IMR-90 (cell line): ENCODE results near the gene SLAMF7. TPM values are rescaled to one million over a fixed set of nuclear protein-coding genes. Genes with fewer than 3 reads are reported as not detected.

Experiments used
- ATAC-seq: fragments of 200-7000 bp; cut with Tn5 transposase; 2 replicates; pipeline ENCODE4 v1.9.1; 2020; ENCODE audit warnings: low read depth, mild to moderate bottlenecking, moderate library complexity
- BruUV-seq: library from RNA; stranded (reverse); fragments of 400-500 nt; replicated peaks from 2 replicates; lab custom pipeline; 2021; lab: Mats Ljungman, UMichigan
- CTCF ChIA-PET: fragments of 300-600 bp; formaldehyde crosslinking; extraction: SDS; loops from one replicate; lab custom pipeline; 2021; ENCODE audit warnings: antibody characterized with exemption; lab: Yijun Ruan, JAX
- POLR2A ChIA-PET: fragments of 300-600 bp; sonication (Branson Sonifier 250); formaldehyde crosslinking; loops from one replicate; lab custom pipeline; 2022; ENCODE audit warnings: antibody characterized with exemption; ENCODE audit not compliant: unreplicated experiment; lab: Charles Lee
- DNase-seq: peaks from one replicate; pipeline ENCODE4 v3.0.0; 2013
- H2AFZ ChIP-seq: replicated peaks from 2 replicates; pipeline ENCODE3; 2013; ENCODE audit warnings: low read length, mild to moderate bottlenecking; ENCODE audit not compliant: poor library complexity
- H2AK5ac ChIP-seq: 2 replicates; pipeline ENCODE4 v1.6.1; 2013; ENCODE audit warnings: low read depth, low read length, inconsistent platforms
- H2AK9ac ChIP-seq: replicated peaks from 2 replicates; pipeline ENCODE3; 2013; ENCODE audit warnings: mild to moderate bottlenecking, low read depth, low read length, moderate library complexity; ENCODE audit not compliant: poor library complexity
- H2BK120ac ChIP-seq: 2 replicates; pipeline ENCODE4 v1.6.1; 2013; ENCODE audit warnings: low read depth, low read length, inconsistent platforms
- H2BK15ac ChIP-seq: 3 replicates; pipeline ENCODE4 v1.6.1; 2013; ENCODE audit warnings: low read depth, low read length, inconsistent platforms
- H2BK20ac ChIP-seq: 2 replicates; pipeline ENCODE4 v1.6.1; 2013; ENCODE audit warnings: low read depth, mild to moderate bottlenecking, inconsistent platforms, low read length, moderate library complexity
- H2BK5ac ChIP-seq: 2 replicates; pipeline ENCODE4 v1.6.1; 2013; ENCODE audit warnings: mild to moderate bottlenecking, low read depth, low read length, inconsistent platforms; ENCODE audit not compliant: poor library complexity, severe bottlenecking
- H3K14ac ChIP-seq: replicated peaks from 2 replicates; pipeline ENCODE4 v1.6.1; 2013; ENCODE audit warnings: low read depth, low read length, inconsistent platforms
- H3K18ac ChIP-seq: 2 replicates; pipeline ENCODE4 v1.6.1; 2013; ENCODE audit warnings: low read depth, low read length, control low read depth
- H3K23ac ChIP-seq: 2 replicates; pipeline ENCODE4 v1.6.1; 2013; ENCODE audit warnings: low read depth, low read length, inconsistent platforms
- H3K27ac ChIP-seq: 2 replicates; pipeline ENCODE4 v1.5.1; 2013; ENCODE audit warnings: mild to moderate bottlenecking, control low read depth, low read length; ENCODE audit not compliant: insufficient read depth
- H3K27me3 ChIP-seq: 2 replicates; pipeline ENCODE4 v1.6.1; 2013; ENCODE audit warnings: low read length; ENCODE audit not compliant: control insufficient read depth, insufficient read depth
- H3K36me3 ChIP-seq: 2 replicates; pipeline ENCODE4 v1.6.1; 2013; ENCODE audit warnings: low read length, mixed read lengths; ENCODE audit not compliant: control insufficient read depth, insufficient read depth
- H3K4ac ChIP-seq: 2 replicates; pipeline ENCODE4 v1.6.1; 2013; ENCODE audit warnings: low read depth, low read length, inconsistent platforms
- H3K4me1 ChIP-seq: 2 replicates; pipeline ENCODE4 v1.6.1; 2013; ENCODE audit warnings: low read length, mixed read lengths; ENCODE audit not compliant: control insufficient read depth, insufficient read depth
- H3K4me2 ChIP-seq: 2 replicates; pipeline ENCODE4 v1.6.1; 2013; ENCODE audit warnings: low read depth, mild to moderate bottlenecking, control low read depth, low read length, moderate library complexity
- H3K4me3 ChIP-seq: 2 replicates; pipeline ENCODE4 v1.5.1; 2013; ENCODE audit warnings: low read depth, mild to moderate bottlenecking, control low read depth, low read length, moderate library complexity; ENCODE audit not compliant: insufficient read depth
- H3K56ac ChIP-seq: 2 replicates; pipeline ENCODE4 v1.6.1; 2013; ENCODE audit warnings: low read length, inconsistent platforms; ENCODE audit not compliant: insufficient read depth; ENCODE audit errors: extremely low read depth
- H3K79me1 ChIP-seq, 2 experiments: 2 replicates each; pipeline ENCODE4 v1.6.1; 2013; ENCODE audit warnings: low read length in 2 of 2, inconsistent platforms in 1 of 2, low read depth in 1 of 2
- H3K9ac ChIP-seq: 2 replicates; pipeline ENCODE4 v1.6.1; 2013; ENCODE audit warnings: low read depth, low read length, control low read depth
- H3K9me1 ChIP-seq: 2 replicates; pipeline ENCODE4 v1.6.1; 2013; ENCODE audit warnings: low read length, inconsistent platforms; ENCODE audit not compliant: insufficient read depth
- H3K9me3 ChIP-seq: 2 replicates; pipeline ENCODE4 v1.6.1; 2013; ENCODE audit warnings: low read length; ENCODE audit not compliant: control insufficient read depth, insufficient read depth
- H4K20me1 ChIP-seq: 2 replicates; pipeline ENCODE4 v1.6.1; 2013; ENCODE audit warnings: low read length, inconsistent platforms; ENCODE audit not compliant: insufficient read depth
- H4K5ac ChIP-seq: 2 replicates; pipeline ENCODE4 v1.6.1; 2013; ENCODE audit warnings: mild to moderate bottlenecking, low read depth, low read length, control low read depth
- H4K8ac ChIP-seq, 2 experiments: 2 replicates each; pipeline ENCODE4 v1.6.1; 2013; ENCODE audit warnings: low read depth in 2 of 2, low read length in 2 of 2, control low read depth in 1 of 2, inconsistent platforms in 1 of 2
- H4K91ac ChIP-seq: 2 replicates; pipeline ENCODE4 v1.6.1; 2013; ENCODE audit warnings: low read depth, low read length, inconsistent platforms; ENCODE audit not compliant: insufficient read depth
- BHLHE40 ChIP-seq: fragments of 150-350 bp; IDR thresholded peaks from 2 replicates; pipeline ENCODE4 v1.6.1; 2016; ENCODE audit warnings: mild to moderate bottlenecking, low read depth, low read length
- CEBPB ChIP-seq: IDR thresholded peaks from 2 replicates; pipeline ENCODE4 v1.6.1; 2012; ENCODE audit warnings: low read depth, low read length, improper control_type of control experiment
- CHD1 ChIP-seq: IDR thresholded peaks from 2 replicates; pipeline ENCODE4 v1.6.1; 2012; ENCODE audit warnings: low read depth, low read length, improper control_type of control experiment
- FOS ChIP-seq: fragments of 150-350 bp; IDR thresholded peaks from 2 replicates; pipeline ENCODE4 v1.6.1; 2016; ENCODE audit warnings: low read depth, low read length
- MAFK ChIP-seq: IDR thresholded peaks from 2 replicates; pipeline ENCODE4 v1.6.1; 2012; ENCODE audit warnings: low read depth, low read length, improper control_type of control experiment
- MAZ ChIP-seq: IDR thresholded peaks from 2 replicates; pipeline ENCODE4 v1.6.1; 2012; ENCODE audit warnings: low read depth, mild to moderate bottlenecking, low read length, improper control_type of control experiment, moderate library complexity, borderline replicate concordance
- MXI1 ChIP-seq: IDR thresholded peaks from 2 replicates; pipeline ENCODE4 v1.6.1; 2012; ENCODE audit warnings: low read depth, mild to moderate bottlenecking, low read length, moderate library complexity, borderline replicate concordance
- NFE2L2 ChIP-seq: fragments of 150-350 bp; IDR thresholded peaks from 2 replicates; pipeline ENCODE4 v1.6.1; 2016; ENCODE audit warnings: low read depth, mild to moderate bottlenecking, low read length
- POLR2A ChIP-seq: IDR thresholded peaks from 2 replicates; pipeline ENCODE4 v1.6.1; 2012; ENCODE audit warnings: mild to moderate bottlenecking, low read depth, low read length
- RAD21 ChIP-seq: IDR thresholded peaks from 2 replicates; pipeline ENCODE4 v1.6.1; 2012; ENCODE audit warnings: low read length, improper control_type of control experiment
- RCOR1 ChIP-seq: IDR thresholded peaks from 2 replicates; pipeline ENCODE4 v1.6.1; 2012; ENCODE audit warnings: mild to moderate bottlenecking, low read length, improper control_type of control experiment; ENCODE audit not compliant: insufficient replicate concordance
- RFX5 ChIP-seq: IDR thresholded peaks from 2 replicates; pipeline ENCODE4 v1.8.0; 2012; ENCODE audit warnings: low read depth, mild to moderate bottlenecking, low read length, moderate library complexity
- SMC3 ChIP-seq: fragments of 150-350 bp; IDR thresholded peaks from 2 replicates; pipeline ENCODE4 v1.6.1; 2016; ENCODE audit warnings: low read depth, mild to moderate bottlenecking, antibody characterized with exemption, low read length, moderate library complexity
- USF2 ChIP-seq: fragments of 150-350 bp; IDR thresholded peaks from 2 replicates; pipeline ENCODE4 v1.6.1; 2017; ENCODE audit warnings: mild to moderate bottlenecking, antibody characterized with exemption, low read length, low read depth
- WGBS, 2 experiments: methylation state at CpG; one replicate each; pipeline versions ENCODE4 v1.1.5 to v1.1.7; 2013; ENCODE audit warnings: missing lambda C conversion rate in 2 of 2; ENCODE audit not compliant: insufficient read length in 1 of 2; ENCODE audit errors: extremely low coverage in 2 of 2; 5-methylcytosine and 5-hydroxymethylcytosine counted together
- dilution Hi-C: fragments of 300-500 bp; cut with HindIII; formaldehyde crosslinking; loops from one replicate; pipeline ENCODE4 v1.14.3; 2018; ENCODE audit warnings: low sequenced_read_pairs; ENCODE audit not compliant: unreplicated experiment
- in situ Hi-C: fragments of 300-500 bp; cut with MboI; formaldehyde crosslinking; loops from 3 replicates; pipeline ENCODE4 v1.14.3; 2019; ENCODE audit warnings: low sequenced_read_pairs, inconsistent platforms, mixed read lengths
- intact Hi-C: fragments of 100-400 bp; cut with micrococcal nuclease; formaldehyde crosslinking; loops from 2 replicates; pipeline ENCODE4 v1.10.0; 2022
- polyA plus RNA-seq, 3 experiments: library from polyadenylated mRNA; depleted of rRNA; stranded (reverse); fragments of >200 nt; gene quantifications; 2 replicates each; pipeline ENCODE4 v1.2.3, GENCODE V29; 2012; ENCODE audit warnings: low replicate concordance in 1 of 3
- total RNA-seq: library from RNA; depleted of rRNA; stranded (reverse); fragments of >200 nt; gene quantifications from 2 replicates; pipeline ENCODE4 v1.2.3, GENCODE V29; 2012
- TF ChIP-seq, protein P1 (sequence below): conservative IDR thresholded peaks from 2 replicates; pipeline ENCODE4 v1.5.1; 2012; ENCODE audit warnings: mild to moderate bottlenecking, low read depth, low read length, improper control_type of control experiment
- TF ChIP-seq, protein P2 (sequence below): fragments of 150-350 bp; IDR thresholded peaks from 2 replicates; pipeline ENCODE4 v1.6.1; 2016; ENCODE audit warnings: low read depth, mild to moderate bottlenecking, low read length, moderate library complexity, borderline replicate concordance

SLAMF7 gene
- total and polyA plus RNA-seq, 2 of the 4 experiments (the other 2 are of a cell fraction) = not detected

DNA sequence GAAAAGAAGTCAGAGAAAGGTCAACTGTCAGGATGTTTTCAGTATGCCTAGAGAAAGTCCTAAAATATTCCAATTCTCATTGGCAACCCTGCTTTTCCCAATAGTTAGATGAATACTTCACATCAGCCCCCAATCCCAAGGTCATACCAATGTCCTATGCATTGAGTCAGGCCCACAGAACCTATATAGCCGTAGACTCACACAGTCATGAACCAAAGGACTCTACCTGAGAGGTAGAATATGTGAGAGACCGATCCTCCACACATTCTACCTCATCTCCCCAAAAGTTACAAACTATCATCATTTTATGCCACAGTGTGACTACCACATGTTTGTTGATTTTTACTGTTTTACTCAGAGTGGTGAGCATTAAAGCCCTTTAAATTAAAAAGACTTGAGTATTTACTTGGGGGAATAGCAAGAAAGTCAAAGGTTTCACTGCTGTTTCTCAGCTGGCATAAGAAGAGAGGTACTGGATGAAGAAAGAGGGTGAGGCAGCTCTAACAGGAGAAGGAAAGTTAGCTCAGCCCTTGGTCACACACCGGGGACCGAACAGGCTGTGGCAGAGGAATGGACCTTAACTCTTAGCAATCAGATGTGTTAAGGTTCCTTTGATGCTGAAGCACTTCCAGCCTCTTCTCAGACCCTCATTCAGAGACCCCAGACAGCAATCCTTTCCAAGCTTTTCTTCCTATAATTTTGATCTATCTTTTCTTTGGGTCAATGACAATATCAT is 28.4 kb upstream of the SLAMF7 start:
- H2BK120ac ChIP-seq = no peak overlapping the region
- intact Hi-C loops = no loop called here
- TF ChIP-seq, protein P1, sequence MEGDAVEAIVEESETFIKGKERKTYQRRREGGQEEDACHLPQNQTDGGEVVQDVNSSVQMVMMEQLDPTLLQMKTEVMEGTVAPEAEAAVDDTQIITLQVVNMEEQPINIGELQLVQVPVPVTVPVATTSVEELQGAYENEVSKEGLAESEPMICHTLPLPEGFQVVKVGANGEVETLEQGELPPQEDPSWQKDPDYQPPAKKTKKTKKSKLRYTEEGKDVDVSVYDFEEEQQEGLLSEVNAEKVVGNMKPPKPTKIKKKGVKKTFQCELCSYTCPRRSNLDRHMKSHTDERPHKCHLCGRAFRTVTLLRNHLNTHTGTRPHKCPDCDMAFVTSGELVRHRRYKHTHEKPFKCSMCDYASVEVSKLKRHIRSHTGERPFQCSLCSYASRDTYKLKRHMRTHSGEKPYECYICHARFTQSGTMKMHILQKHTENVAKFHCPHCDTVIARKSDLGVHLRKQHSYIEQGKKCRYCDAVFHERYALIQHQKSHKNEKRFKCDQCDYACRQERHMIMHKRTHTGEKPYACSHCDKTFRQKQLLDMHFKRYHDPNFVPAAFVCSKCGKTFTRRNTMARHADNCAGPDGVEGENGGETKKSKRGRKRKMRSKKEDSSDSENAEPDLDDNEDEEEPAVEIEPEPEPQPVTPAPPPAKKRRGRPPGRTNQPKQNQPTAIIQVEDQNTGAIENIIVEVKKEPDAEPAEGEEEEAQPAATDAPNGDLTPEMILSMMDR = no peak
- no peak for TF ChIP-seq CHD1
- no peak for TF ChIP-seq RCOR1
- TF ChIP-seq CEBPB = no peak
- TF ChIP-seq POLR2A = no peak
- TF ChIP-seq NFE2L2 = no peak
- TF ChIP-seq MXI1 = no peak
- TF ChIP-seq MAFK = no peak
- TF ChIP-seq RFX5 = no peak
- TF ChIP-seq BHLHE40 = no peak
- TF ChIP-seq, protein P2, sequence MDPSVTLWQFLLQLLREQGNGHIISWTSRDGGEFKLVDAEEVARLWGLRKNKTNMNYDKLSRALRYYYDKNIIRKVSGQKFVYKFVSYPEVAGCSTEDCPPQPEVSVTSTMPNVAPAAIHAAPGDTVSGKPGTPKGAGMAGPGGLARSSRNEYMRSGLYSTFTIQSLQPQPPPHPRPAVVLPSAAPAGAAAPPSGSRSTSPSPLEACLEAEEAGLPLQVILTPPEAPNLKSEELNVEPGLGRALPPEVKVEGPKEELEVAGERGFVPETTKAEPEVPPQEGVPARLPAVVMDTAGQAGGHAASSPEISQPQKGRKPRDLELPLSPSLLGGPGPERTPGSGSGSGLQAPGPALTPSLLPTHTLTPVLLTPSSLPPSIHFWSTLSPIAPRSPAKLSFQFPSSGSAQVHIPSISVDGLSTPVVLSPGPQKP = no peak
- no peak for TF ChIP-seq FOS
- TF ChIP-seq USF2 = no peak
- TF ChIP-seq RAD21 = no peak
- no peak for TF ChIP-seq MAZ
- no peak for TF ChIP-seq SMC3
- no peak overlapping the region for H2BK5ac ChIP-seq
- H3K14ac ChIP-seq = no peak overlapping the region
- H3K27me3 ChIP-seq = no peaks in the 10 kb centered on the region
- no peak overlapping the region for H2AK5ac ChIP-seq
- H4K20me1 ChIP-seq = no peaks in the 10 kb centered on the region
- POLR2A ChIA-PET = no interaction called here
- ATAC-seq (no peak), DNase-seq (no peak)
- H2BK20ac ChIP-seq = no peak overlapping the region
- H3K18ac ChIP-seq = no peak overlapping the region
- H3K9me1 ChIP-seq = no peaks in the 10 kb centered on the region
- H3K4ac ChIP-seq = no peak overlapping the region
- no peak overlapping the region for H4K91ac ChIP-seq
- H3K36me3 ChIP-seq = no peaks in the 10 kb centered on the region
- BruUV-seq = no TSS peak
- H3K23ac ChIP-seq = no peak overlapping the region
- H4K8ac ChIP-seq = no peak overlapping the region
- no peak overlapping the region for H2BK15ac ChIP-seq
- in situ Hi-C loops = no loop called here
- no peaks in the 10 kb centered on the region for H3K9me3 ChIP-seq
- H3K9ac ChIP-seq = no peak overlapping the region
- no peak overlapping the region for H3K4me3 ChIP-seq
- no peak overlapping the region for H3K4me2 ChIP-seq
- no peak overlapping the region for H3K56ac ChIP-seq
- no peak overlapping the region for H3K27ac ChIP-seq
- no CpG with 5 or more reads among the region's 4 CpGs for WGBS, 2 experiments
- H3K79me1 ChIP-seq = no peaks in the 10 kb centered on the region
- H2AK9ac ChIP-seq = no peak overlapping the region
- dilution Hi-C loops = no loop called here
- H2AFZ ChIP-seq = no peak overlapping the region
- H4K5ac ChIP-seq = no peak overlapping the region
- CTCF ChIA-PET = no interaction called here
- H3K4me1 ChIP-seq = no peaks in the 10 kb centered on the region
